ENCODE results near the gene MRPS25. TPM values are rescaled to one million over a fixed set of nuclear protein-coding genes. Genes with fewer than 3 reads are reported as not detected.
A peak's percentile ranks its signal among the peaks of the same experiment; 100 is the strongest.

Gene MRPS25
- total RNA-seq, 1 experiment from 2014 or later, result 58.3 TPM

DNA sequence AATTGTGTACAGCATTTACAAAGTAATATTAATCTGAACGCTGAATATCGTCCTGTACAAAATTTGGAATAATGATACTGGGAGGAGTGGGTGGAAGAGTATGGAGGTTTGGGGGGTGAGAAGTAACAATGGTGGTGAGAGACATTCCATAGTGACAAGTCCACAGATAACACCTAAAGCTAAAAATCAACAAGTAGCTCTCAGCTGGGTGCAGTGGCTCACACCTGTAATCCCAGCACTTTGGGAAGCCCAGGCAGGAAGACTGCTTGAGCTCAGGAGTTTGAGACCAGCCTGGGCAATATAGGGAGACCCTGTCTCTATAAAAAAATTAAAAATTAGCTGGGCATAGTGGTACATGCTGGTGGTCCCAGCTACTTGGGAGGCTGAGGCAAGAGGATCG, 5.1 kb downstream of the MRPS25 start:
- Histone ChIP-seq H3K4me2 (ENCODE audit: low read length) (no peak overlapping the region), H4K20me1 (ENCODE audit: insufficient read depth) (peaks cover 6% of the 10 kb centered on the region; the same call in 1 of the 2 replicates), H3K9me3 (ENCODE audit: control insufficient read depth in 1 of 2, insufficient read depth in 1 of 2, low read depth in 1 of 2, low read length in 2 of 2) (no peaks in the 10 kb centered on the region), H3K9ac (ENCODE audit: low read length) (no peak overlapping the region), H2AFZ (ENCODE audit: low read depth, low read length, poor library complexity, severe bottlenecking) (no peak overlapping the region), H3K79me2 (ENCODE audit: insufficient read depth, low read length) (peaks cover 79% of the 10 kb centered on the region), H3K4me3 (replicated peaks in 1 of 2; ENCODE audit: low read depth in 1 of 2, low read length in 2 of 2) (no peak overlapping the region), H3K4me1 (ENCODE audit: control insufficient read depth in 1 of 2, insufficient read depth in 2 of 2, low read length in 2 of 2) (peaks cover 8 to 11% of the 10 kb centered on the region in 2 experiments), H3K36me3 (ENCODE audit: control insufficient read depth in 1 of 2, insufficient read depth in 2 of 2, low read length in 2 of 2) (peaks cover 12 to 49% of the 10 kb centered on the region in 2 experiments; a peak in 3 of 4 replicates), H3K9me2 (ENCODE audit: insufficient read depth) (no peaks in the 10 kb centered on the region), H3K27me3 (ENCODE audit: insufficient read depth, low read length) (no peaks in the 10 kb centered on the region), H3K27ac (ENCODE audit: low read depth, low read length) (no peak overlapping the region)
- ChIA-PET POLR2A (no interaction called here), CTCF (interaction anchor here (1.1 kb wide), 1 partner anchor 9 kb away, joined by 7 read pairs; no protein-coding TSS in a partner anchor), RAD21 (ENCODE audit: low non-redundant PET in 1 of 2, low total read pairs in 2 of 2, uncharacterized antibody in 2 of 2, unreplicated experiment in 2 of 2) (no interaction called here)
- DNase-seq (ENCODE audit: low read depth, low spot score), result no peak
- intact Hi-C loops (cut with micrococcal nuclease), result no loop called here
- no TSS peak for BruUV-seq (replicated peaks)
- no peak for ATAC-seq
- no peak for TF ChIP-seq POLR2A (IDR thresholded peaks at IDR 0.05; ENCODE audit: borderline replicate concordance, extremely low read depth, insufficient read depth, insufficient read length)

DNA sequence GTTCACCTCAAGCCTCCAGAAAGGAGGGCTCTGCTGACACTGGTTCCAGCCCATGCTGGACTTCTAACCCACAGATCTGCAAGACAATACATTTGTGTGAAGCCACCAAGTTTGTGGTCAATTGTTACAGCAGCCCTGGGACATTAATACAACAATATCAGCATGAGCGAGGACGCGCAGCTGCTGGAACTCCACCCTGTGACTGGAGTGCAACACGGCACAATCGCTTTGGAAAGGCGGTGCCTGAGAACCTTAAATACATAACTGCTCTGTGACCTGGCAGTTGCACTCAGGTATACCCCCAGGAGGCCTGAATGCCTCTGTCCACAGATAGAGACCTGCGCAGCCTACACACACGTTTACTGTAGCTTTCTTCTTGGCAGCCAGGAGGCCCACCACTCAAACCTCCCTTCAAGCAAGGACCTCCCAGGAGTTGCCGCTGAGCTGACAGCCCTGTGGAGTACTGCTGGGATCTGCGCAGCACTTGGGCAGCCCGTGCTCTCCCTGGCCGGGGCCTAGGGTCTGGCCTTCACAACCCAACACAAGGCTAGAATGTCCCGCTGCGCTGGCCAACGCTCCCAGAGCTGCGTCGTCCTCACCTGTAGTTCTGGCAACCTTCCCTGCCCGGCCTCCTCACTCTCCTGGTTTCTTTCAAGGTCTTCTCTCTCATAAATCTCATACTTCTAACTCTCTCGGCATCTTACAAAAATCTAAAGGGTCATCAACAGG, 8.3 kb downstream of the MRPS25 start:
- Histone ChIP-seq H3K9me2 (ENCODE audit: insufficient read depth) (no peaks in the 10 kb centered on the region), H3K27ac (ENCODE audit: low read depth, low read length) (no peak overlapping the region), H3K36me3 (ENCODE audit: control insufficient read depth in 1 of 2, insufficient read depth in 2 of 2, low read length in 2 of 2) (peaks cover 14 to 57% of the 10 kb centered on the region in 2 experiments; a peak in 3 of 4 replicates), H3K27me3 (ENCODE audit: insufficient read depth, low read length) (no peaks in the 10 kb centered on the region), H3K4me3 (replicated peaks in 1 of 2; ENCODE audit: low read depth in 1 of 2, low read length in 2 of 2) (no peak overlapping the region), H2AFZ (ENCODE audit: low read depth, low read length, poor library complexity, severe bottlenecking) (no peak overlapping the region), H3K79me2 (ENCODE audit: insufficient read depth, low read length) (peaks cover 88% of the 10 kb centered on the region), H3K4me2 (ENCODE audit: low read length) (no peak overlapping the region), H3K9me3 (ENCODE audit: control insufficient read depth in 1 of 2, insufficient read depth in 1 of 2, low read depth in 1 of 2, low read length in 2 of 2) (no peaks in the 10 kb centered on the region), H3K9ac (ENCODE audit: low read length) (no peak overlapping the region), H3K4me1 (ENCODE audit: control insufficient read depth in 1 of 2, insufficient read depth in 2 of 2, low read length in 2 of 2) (no peaks in the 10 kb centered on the region), H4K20me1 (ENCODE audit: insufficient read depth) (peaks cover 10% of the 10 kb centered on the region; the same call in 1 of the 2 replicates)
- no peak for DNase-seq (ENCODE audit: low read depth, low spot score)
- TF ChIP-seq ELF1 (IDR thresholded peaks at IDR 0.05; ENCODE audit: borderline replicate concordance, low read depth), result no peak
- TF ChIP-seq, protein P1, sequence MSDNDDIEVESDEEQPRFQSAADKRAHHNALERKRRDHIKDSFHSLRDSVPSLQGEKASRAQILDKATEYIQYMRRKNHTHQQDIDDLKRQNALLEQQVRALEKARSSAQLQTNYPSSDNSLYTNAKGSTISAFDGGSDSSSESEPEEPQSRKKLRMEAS (IDR thresholded peaks at IDR 0.05), result no peak
- no peak for TF ChIP-seq CBX3 (IDR thresholded peaks at IDR 0.05; ENCODE audit: low read depth)
- ChIA-PET CTCF (no interaction called here), RAD21 (ENCODE audit: low non-redundant PET in 1 of 2, low total read pairs in 2 of 2, uncharacterized antibody in 2 of 2, unreplicated experiment in 2 of 2) (no interaction called here), POLR2A (no interaction called here)
- intact Hi-C loops (cut with micrococcal nuclease), result no loop called here
- TSS peak; percentile 1 for BruUV-seq (replicated peaks)
- no peak for ATAC-seq
